ENCODE results near the gene HEXIM2.

HEXIM2 gene

DNA sequence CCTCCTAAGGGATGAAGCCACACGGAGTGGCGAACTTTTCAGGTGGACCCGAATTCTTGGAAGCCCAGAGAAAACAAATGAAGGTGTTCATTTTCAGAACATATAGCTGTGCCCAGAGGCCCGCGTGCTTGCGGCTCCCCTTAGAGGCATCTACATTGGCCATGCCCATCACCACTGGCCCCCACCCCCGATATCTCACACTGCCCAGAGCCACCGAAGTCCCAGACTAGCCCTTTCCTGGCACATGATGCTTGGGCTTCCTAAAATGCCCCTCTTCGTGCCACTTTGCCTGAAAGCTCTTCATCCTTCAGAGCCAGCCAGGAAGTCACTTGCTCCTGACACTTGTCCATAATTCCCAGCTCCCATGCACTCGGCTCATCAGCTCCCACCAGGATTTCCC, 15.5 kb upstream of the HEXIM2 start:
- TF ChIP-seq, protein P1, sequence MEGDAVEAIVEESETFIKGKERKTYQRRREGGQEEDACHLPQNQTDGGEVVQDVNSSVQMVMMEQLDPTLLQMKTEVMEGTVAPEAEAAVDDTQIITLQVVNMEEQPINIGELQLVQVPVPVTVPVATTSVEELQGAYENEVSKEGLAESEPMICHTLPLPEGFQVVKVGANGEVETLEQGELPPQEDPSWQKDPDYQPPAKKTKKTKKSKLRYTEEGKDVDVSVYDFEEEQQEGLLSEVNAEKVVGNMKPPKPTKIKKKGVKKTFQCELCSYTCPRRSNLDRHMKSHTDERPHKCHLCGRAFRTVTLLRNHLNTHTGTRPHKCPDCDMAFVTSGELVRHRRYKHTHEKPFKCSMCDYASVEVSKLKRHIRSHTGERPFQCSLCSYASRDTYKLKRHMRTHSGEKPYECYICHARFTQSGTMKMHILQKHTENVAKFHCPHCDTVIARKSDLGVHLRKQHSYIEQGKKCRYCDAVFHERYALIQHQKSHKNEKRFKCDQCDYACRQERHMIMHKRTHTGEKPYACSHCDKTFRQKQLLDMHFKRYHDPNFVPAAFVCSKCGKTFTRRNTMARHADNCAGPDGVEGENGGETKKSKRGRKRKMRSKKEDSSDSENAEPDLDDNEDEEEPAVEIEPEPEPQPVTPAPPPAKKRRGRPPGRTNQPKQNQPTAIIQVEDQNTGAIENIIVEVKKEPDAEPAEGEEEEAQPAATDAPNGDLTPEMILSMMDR (IDR thresholded peaks at IDR 0.05; ENCODE audit: insufficient read depth, low read depth, low read length, missing control alignments), result no peak
- DNase-seq (ENCODE audit: low read depth), result no peak
- H3K4me3 ChIP-seq (ENCODE audit: low read length), result no peak overlapping the region

DNA sequence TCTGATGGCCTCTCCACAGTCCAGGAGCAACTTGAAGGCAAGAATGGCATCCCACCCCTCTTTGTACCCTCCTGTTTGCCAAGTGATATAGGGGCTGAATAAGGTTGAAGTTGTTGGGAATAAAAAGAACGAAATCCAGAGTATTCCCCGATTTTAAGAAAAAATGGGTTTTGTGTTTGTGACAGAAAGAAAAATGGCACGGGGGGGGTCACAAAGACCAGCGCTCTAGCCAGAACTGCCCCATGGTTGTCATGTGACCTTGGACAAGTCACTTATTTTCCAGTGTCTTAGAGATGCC, 15.1 kb upstream of the HEXIM2 start:
- DNase-seq (ENCODE audit: low read depth), result no peak
- peak overlapping the region; percentile 88 for H3K4me3 ChIP-seq (ENCODE audit: low read length)
- TF ChIP-seq, protein P1 (IDR thresholded peaks at IDR 0.05; ENCODE audit: insufficient read depth, low read depth, low read length, missing control alignments), result no peak

DNA sequence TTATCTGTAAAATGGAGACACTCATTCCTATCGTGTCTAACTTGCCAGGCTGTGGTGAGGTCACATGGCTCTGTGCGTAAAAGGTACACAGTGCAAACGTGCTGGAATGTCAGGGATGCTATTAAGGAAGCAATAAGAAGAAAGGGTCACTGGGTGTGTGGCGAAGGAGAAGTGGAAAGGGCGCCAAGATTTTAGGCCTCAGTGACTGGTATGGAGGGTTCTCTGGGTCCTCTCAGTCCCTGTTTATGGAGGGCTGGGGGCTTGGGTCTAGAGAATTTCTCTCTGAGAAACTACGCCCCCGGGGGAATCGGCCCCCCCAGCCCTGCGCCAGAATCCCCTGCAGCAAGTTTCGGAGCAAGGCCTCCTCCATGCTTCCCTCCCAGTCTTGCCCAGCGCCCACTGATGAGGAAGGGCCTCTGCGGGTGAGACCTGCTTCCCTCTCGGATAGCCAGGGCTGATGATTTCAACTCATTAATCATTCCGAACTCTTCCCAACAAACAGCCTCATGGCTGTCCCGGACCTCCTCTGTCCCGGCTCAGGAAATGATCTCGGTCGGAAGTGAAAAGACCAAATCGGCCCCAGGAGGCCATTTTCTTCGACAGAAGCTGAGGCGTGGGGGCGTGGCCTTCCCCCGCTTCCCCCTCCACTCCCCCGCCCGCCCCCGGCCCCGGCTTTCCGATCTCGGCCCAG, 14.6 kb upstream of the HEXIM2 start:
- TF ChIP-seq, protein P1 (IDR thresholded peaks at IDR 0.05; ENCODE audit: insufficient read depth, low read depth, low read length, missing control alignments), result no peak
- peak; percentile 61 for DNase-seq (ENCODE audit: low read depth)
- H3K4me3 ChIP-seq (ENCODE audit: low read length), result peak overlapping the region; percentile 88

DNA sequence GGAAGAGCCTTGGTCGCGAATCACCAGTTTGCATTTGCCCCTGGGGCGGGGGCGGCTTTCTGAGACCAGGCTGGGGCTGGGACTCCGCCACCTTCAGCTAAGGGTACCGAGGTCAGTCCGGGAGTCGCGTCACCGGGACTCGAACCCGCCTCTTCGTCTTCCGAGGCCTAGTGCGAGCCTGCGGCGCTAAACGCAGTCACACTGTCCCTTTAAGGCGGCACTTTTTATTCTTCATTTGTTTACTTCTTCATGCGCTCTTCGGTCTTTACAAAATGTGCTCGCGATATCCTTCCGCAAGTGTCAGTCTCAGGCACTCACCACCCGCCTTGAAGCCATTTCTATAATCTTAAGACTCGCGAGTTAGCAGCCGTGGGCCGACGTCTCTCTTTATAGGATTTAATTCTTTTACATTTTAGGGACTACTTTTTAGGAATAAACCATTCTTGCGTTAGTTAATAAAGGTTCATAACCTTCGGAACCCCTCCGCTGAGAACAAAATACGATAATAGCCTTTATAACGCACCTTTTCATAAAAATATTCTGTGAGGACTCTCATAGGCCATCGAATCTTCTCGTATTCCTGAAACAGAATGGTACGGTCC, 14.0 kb upstream of the HEXIM2 start:
- peak; percentile 90 for DNase-seq (ENCODE audit: low read depth)
- TF ChIP-seq, protein P1 (IDR thresholded peaks at IDR 0.05; ENCODE audit: insufficient read depth, low read depth, low read length, missing control alignments), result no peak
- peak overlapping the region; percentile 88 for H3K4me3 ChIP-seq (ENCODE audit: low read length)

DNA sequence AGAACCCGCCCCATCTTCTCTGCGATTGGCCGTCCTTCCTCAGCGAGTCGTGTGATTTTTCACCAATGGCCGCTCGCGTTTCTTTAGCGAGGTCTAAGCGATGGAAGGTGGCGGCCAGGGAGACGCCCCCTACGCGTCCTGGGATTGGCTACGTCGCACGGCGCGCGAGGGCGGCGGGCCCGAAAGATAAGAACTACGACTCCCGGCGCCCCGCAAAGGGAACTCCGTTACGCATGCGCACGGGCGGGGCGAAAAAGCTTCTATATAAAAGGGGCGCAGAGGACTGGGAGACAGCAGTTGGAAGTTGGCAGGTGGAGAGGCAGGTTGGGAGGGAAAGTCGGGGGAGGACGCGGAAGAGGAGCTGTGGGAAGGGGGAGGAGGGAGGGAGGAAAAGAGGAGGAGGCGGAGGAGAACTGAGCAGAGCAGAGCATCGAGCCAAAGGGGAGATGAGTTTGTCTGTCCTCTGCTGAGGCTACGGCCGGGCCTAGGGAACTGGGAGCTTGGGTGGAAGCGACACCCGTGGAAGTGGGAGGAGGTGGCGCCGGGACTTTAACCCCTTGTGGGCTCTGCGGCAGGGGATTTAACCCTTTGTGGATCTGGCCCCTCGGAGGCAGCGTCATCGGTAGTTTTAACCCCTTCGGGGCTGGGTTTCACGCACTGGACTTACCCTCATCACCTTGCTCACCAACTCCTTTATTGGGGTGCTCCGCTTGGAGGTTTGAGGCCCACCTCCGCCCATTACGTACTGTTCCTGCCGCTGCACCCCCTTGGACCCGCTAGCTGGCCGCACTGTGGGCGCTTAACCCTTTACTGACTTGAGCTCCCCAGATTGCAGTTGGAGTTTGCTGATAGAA, 13.3 kb upstream of the HEXIM2 start, which contains the start of gene HEXIM1:
Gene HEXIM1, plus strand, starts transcription at position 293 of the 854 bp plus-strand sequence. CDS start 716 bp downstream, outside the sequence.
- peak within 1 kb of the TSS; percentile 91 for H3K4me3 ChIP-seq (ENCODE audit: low read length)
- TF ChIP-seq, protein P1 (IDR thresholded peaks at IDR 0.05; ENCODE audit: insufficient read depth, low read depth, low read length, missing control alignments), result no peak
- DNase-seq (ENCODE audit: low read depth), result peak; percentile 100

DNA sequence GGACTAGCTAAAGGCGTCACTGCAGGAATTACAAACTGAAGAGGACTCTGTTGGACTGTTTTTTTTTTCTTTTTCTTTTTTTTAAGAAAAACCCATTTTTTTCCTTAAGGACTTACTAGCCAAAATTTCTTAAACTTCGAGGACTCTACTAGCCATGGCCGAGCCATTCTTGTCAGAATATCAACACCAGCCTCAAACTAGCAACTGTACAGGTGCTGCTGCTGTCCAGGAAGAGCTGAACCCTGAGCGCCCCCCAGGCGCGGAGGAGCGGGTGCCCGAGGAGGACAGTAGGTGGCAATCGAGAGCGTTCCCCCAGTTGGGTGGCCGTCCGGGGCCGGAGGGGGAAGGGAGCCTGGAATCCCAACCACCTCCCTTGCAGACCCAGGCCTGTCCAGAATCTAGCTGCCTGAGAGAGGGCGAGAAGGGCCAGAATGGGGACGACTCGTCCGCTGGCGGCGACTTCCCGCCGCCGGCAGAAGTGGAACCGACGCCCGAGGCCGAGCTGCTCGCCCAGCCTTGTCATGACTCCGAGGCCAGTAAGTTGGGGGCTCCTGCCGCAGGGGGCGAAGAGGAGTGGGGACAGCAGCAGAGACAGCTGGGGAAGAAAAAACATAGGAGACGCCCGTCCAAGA, 12.5 kb upstream of the HEXIM2 start:
- TF ChIP-seq, protein P1 (IDR thresholded peaks at IDR 0.05; ENCODE audit: insufficient read depth, low read depth, low read length, missing control alignments), result peak; percentile 86
- peak overlapping the region; percentile 91 for H3K4me3 ChIP-seq (ENCODE audit: low read length)
- peak; percentile 82 for DNase-seq (ENCODE audit: low read depth)

Measured in epithelial cell of esophagus (primary cell).